ENCODE results near the gene SMAD9. TPM values are rescaled to one million over a fixed set of nuclear protein-coding genes. Genes with fewer than 3 reads are reported as not detected.

Gene SMAD9
- total RNA-seq, 1 experiment from 2014 or later: 25.9 TPM

DNA sequence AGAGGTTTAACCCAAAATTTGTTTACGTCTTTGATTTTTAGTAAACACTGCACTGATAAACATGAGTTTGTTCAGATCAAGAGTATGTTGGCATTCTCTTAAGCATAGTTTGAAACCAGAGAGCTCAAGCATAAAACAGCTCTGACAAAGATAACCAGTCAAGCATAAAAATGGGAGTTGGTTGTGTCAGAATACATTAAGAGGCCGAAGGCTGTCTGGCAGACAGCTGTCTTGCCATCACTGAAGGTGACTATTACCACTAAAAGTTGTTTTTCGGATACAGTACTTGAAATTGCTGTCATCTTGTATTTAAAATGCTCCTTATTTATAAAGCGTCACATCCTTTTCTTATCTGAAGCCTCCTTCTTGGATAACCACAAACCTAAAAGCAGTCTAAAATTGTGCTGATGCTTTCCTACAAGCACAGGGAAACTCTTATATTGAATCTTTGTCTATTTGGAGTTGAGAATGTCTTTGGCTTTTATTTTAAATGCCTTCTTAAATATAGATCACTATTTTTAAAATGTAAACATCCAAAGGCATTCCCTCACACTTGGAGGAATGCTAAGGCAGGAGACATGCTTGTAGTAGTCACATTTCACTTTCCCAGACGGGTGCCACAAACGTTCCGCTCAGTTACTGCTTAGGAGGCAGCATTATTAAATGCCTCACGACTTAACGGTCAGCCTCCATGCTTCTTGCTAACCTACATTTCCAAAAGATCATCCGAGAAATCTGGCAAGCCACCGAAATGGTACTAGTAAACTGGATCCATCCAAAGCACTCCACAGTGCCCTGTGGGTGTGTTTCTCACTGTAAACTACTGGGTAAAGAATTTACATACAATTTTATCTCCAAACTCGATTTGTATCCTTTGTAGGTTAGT is 1.5 kb downstream of the SMAD9 start:
- peak overlapping the region; percentile 51 for H3K4me3 ChIP-seq
- peaks cover 34% of the 10 kb centered on the region for H3K4me1 ChIP-seq (replicated peaks)
- DNase-seq (ENCODE audit: low read depth in 1 of 2, low spot score in 2 of 2): no peak
- peak overlapping the region; percentile 93 for H3K27ac ChIP-seq
- no peaks in the 10 kb centered on the region for H3K9me3 ChIP-seq (replicated peaks)
- no peaks in the 10 kb centered on the region for H3K27me3 ChIP-seq (replicated peaks)
- peaks cover 4% of the 10 kb centered on the region; the same call in 1 of the 2 replicates for H3K36me3 ChIP-seq

DNA sequence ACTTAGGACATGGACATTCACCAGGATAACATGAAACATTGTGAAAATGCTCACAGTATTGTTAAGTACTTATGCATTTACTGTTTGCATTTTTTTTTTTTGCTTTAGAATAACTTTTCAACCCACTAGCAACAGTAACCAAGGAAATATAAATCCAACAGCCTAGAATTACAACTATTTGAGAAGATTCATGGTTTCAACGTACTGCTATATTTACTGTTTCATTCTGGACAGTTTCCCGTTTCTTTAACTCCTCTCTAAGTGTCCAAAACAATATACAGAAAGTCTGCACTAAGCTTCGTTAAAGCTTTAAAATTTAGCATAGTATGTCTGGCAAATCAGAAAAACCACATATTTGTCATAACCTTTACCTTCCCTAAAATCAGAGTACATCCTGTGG is 2.7 kb downstream of the SMAD9 start:
- peak overlapping the region; percentile 93 for H3K27ac ChIP-seq
- H3K27me3 ChIP-seq (replicated peaks): no peaks in the 10 kb centered on the region
- H3K4me1 ChIP-seq (replicated peaks): peaks cover 46% of the 10 kb centered on the region
- DNase-seq (ENCODE audit: low read depth in 1 of 2, low spot score in 2 of 2): no peak
- H3K4me3 ChIP-seq: no peak overlapping the region
- H3K9me3 ChIP-seq (replicated peaks): no peaks in the 10 kb centered on the region
- H3K36me3 ChIP-seq: peaks cover 4% of the 10 kb centered on the region; the same call in 1 of the 2 replicates

GRCh38 chr13:36915896-36916640 is 4.0 kb downstream of the SMAD9 start:
- H3K4me1 ChIP-seq (replicated peaks): peaks cover 48% of the 10 kb centered on the region
- peaks cover 4% of the 10 kb centered on the region; the same call in 1 of the 2 replicates for H3K36me3 ChIP-seq
- no peak overlapping the region for H3K27ac ChIP-seq
- H3K27me3 ChIP-seq (replicated peaks): no peaks in the 10 kb centered on the region
- H3K4me3 ChIP-seq: no peak overlapping the region
- H3K9me3 ChIP-seq (replicated peaks): no peaks in the 10 kb centered on the region
- no peak for DNase-seq (ENCODE audit: low read depth in 1 of 2, low spot score in 2 of 2)

DNA sequence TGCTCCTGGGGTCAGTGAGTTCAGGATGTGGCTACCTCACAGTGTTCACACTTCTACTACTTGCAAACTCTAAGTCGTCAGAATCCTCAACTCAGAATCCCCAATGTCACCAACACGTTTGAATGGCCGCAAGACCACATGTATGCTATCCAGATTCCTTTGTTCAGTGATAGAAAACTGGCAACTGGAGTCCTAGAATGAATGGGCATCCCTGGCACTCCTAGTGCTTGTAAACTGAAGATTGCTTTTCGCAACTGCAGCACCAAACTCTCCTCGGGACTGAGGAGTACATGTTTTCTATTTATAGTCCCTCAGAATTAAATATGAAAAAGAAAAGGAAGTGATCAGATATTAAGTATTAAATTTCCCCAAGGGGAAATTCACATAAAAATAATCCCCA is 4.9 kb downstream of the SMAD9 start:
- H3K4me3 ChIP-seq: no peak overlapping the region
- H3K4me1 ChIP-seq (replicated peaks): peaks cover 41% of the 10 kb centered on the region
- H3K36me3 ChIP-seq: peaks cover 4% of the 10 kb centered on the region; the same call in 1 of the 2 replicates

GRCh38 chr13:36914648-36915047 is 5.4 kb downstream of the SMAD9 start:
- peaks cover 41% of the 10 kb centered on the region for H3K4me1 ChIP-seq (replicated peaks)
- DNase-seq (ENCODE audit: low read depth in 1 of 2, low spot score in 2 of 2): no peak
- peaks cover 4% of the 10 kb centered on the region; the same call in 1 of the 2 replicates for H3K36me3 ChIP-seq
- H3K9me3 ChIP-seq (replicated peaks): no peaks in the 10 kb centered on the region
- no peak overlapping the region for H3K27ac ChIP-seq
- no peaks in the 10 kb centered on the region for H3K27me3 ChIP-seq (replicated peaks)
- no peak overlapping the region for H3K4me3 ChIP-seq

More for the DNA sequence above, 4.9 kb downstream of the SMAD9 start:
- Histone ChIP-seq H3K9me3 (replicated peaks) (no peaks in the 10 kb centered on the region), H3K27ac (no peak overlapping the region), H3K27me3 (replicated peaks) (no peaks in the 10 kb centered on the region)
- no peak for DNase-seq (ENCODE audit: low read depth in 1 of 2, low spot score in 2 of 2)

GRCh38 chr13:36913463-36913862 is 6.6 kb downstream of the SMAD9 start:
- Histone ChIP-seq H3K4me3 (no peak overlapping the region), H3K9me3 (replicated peaks) (no peaks in the 10 kb centered on the region), H3K27me3 (replicated peaks) (no peaks in the 10 kb centered on the region), H3K36me3 (peaks cover 4% of the 10 kb centered on the region; the same call in 1 of the 2 replicates), H3K27ac (no peak overlapping the region), H3K4me1 (replicated peaks) (peaks cover 41% of the 10 kb centered on the region)
- no peak for DNase-seq (ENCODE audit: low read depth in 1 of 2, low spot score in 2 of 2)

DNA sequence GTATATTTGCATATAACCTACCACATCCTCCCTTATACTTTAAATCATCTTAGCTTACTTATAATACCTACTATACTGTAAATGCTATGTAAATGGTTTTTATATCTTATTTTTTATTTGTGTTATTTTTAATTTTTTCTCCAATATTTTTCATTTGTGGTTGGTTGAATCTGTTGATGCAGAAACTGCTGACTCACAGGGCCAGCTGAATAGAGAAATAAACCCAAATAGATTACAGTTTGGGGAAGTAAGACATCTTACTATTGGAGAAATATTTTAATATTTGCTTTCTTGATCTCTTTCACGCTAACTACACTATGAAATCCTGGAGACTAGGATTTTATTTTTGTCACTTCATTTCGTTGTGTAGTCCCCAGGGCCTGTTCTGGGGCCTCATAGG is 7.1 kb downstream of the SMAD9 start:
- DNase-seq (ENCODE audit: low read depth in 1 of 2, low spot score in 2 of 2): no peak
- Histone ChIP-seq H3K4me1 (replicated peaks) (peaks cover 36% of the 10 kb centered on the region), H3K27me3 (replicated peaks) (no peaks in the 10 kb centered on the region), H3K9me3 (replicated peaks) (no peaks in the 10 kb centered on the region), H3K27ac (no peak overlapping the region), H3K36me3 (peaks cover 4% of the 10 kb centered on the region; the same call in 1 of the 2 replicates), H3K4me3 (no peak overlapping the region)

GRCh38 chr13:36912369-36912768 is 7.7 kb downstream of the SMAD9 start:
- no peak for DNase-seq (ENCODE audit: low read depth in 1 of 2, low spot score in 2 of 2)
- H3K27ac ChIP-seq: no peak overlapping the region
- no peaks in the 10 kb centered on the region for H3K9me3 ChIP-seq (replicated peaks)
- H3K4me3 ChIP-seq: no peak overlapping the region
- H3K4me1 ChIP-seq (replicated peaks): peaks cover 30% of the 10 kb centered on the region
- peaks cover 4% of the 10 kb centered on the region; the same call in 1 of the 2 replicates for H3K36me3 ChIP-seq
- H3K27me3 ChIP-seq (replicated peaks): no peaks in the 10 kb centered on the region

DNA sequence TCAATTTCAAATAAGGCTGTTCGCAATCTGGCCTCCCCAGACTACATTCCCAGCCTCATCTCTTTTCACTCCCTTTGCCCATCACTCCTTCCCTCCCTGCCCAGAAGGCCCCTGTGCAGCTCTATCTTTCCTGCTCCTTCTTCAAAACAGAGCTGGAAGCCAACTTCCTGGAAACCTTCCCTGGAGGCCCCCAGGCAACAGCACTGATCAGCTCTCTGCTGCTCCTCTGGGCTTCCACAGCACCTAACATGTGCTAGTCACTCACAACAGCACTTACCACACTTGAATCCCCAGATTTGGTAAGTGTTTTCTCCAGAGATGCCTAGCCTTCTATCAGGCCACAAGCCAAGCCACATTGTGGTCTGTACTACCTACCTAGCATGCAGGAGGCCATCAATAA is 9.5 kb downstream of the SMAD9 start:
- DNase-seq (ENCODE audit: low read depth in 1 of 2, low spot score in 2 of 2): no peak
- Histone ChIP-seq H3K9me3 (replicated peaks) (no peaks in the 10 kb centered on the region), H3K27ac (no peak overlapping the region), H3K4me3 (no peak overlapping the region), H3K4me1 (replicated peaks) (peaks cover 19% of the 10 kb centered on the region), H3K27me3 (replicated peaks) (no peaks in the 10 kb centered on the region), H3K36me3 (peaks cover 9% of the 10 kb centered on the region; the same call in 1 of the 2 replicates)

DNA sequence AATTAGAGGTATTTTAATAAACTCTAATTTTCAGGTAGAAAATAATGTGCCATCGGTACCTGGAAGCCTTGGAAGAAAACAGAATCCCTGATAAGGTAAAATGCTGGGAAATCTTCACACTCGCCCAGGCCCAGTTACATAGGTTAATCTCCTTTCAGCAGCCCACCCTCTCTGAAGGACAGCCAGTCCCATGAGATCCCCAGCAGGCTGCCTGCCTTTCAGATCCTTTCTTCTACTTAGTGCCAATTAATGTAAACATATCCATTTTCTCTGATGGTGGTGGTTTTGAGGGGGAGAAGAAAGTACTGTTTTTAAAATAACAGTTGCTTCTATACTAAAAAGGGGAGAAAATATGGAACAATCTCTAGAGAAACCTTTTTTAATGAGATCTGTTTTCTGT is 12.2 kb downstream of the SMAD9 start:
- H3K9me3 ChIP-seq (replicated peaks): no peaks in the 10 kb centered on the region
- no peak overlapping the region for H3K27ac ChIP-seq
- H3K4me1 ChIP-seq (replicated peaks): peaks cover 7% of the 10 kb centered on the region
- H3K4me3 ChIP-seq: no peak overlapping the region
- H3K36me3 ChIP-seq: peaks cover 13% of the 10 kb centered on the region; the same call in 1 of the 2 replicates
- no peaks in the 10 kb centered on the region for H3K27me3 ChIP-seq (replicated peaks)
- no peak for DNase-seq (ENCODE audit: low read depth in 1 of 2, low spot score in 2 of 2)

DNA sequence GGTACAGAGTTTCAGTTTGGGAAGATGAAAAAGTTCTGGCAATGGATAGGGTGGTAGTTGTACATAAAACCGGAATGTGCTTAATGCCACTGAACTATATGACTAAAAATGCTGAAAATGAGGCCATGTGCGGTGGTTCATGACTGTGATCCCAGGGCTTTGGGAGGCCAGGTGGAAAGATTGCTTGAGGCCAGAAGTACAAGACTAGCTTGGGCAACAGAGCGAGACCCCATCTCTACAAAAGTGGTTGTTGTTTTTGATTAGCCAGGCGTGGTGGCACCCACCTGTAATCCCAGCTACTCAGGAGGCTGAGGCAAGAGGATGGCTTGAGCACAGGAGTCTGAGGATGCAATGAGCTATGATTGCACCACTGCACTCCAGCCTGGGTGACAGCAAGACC is 12.8 kb downstream of the SMAD9 start:
- no peaks in the 10 kb centered on the region for H3K27me3 ChIP-seq (replicated peaks)
- H3K4me3 ChIP-seq: no peak overlapping the region
- H3K9me3 ChIP-seq (replicated peaks): no peaks in the 10 kb centered on the region
- H3K27ac ChIP-seq: no peak overlapping the region
- peaks cover 1% of the 10 kb centered on the region; the same call in 1 of the 2 replicates for H3K4me1 ChIP-seq (replicated peaks)
- peaks cover 13% of the 10 kb centered on the region; the same call in 1 of the 2 replicates for H3K36me3 ChIP-seq
- no peak for DNase-seq (ENCODE audit: low read depth in 1 of 2, low spot score in 2 of 2)

GRCh38 chr13:36905944-36906343 is 14.1 kb downstream of the SMAD9 start:
- DNase-seq (ENCODE audit: low read depth in 1 of 2, low spot score in 2 of 2): no peak
- no peaks in the 10 kb centered on the region for H3K9me3 ChIP-seq (replicated peaks)

DNA sequence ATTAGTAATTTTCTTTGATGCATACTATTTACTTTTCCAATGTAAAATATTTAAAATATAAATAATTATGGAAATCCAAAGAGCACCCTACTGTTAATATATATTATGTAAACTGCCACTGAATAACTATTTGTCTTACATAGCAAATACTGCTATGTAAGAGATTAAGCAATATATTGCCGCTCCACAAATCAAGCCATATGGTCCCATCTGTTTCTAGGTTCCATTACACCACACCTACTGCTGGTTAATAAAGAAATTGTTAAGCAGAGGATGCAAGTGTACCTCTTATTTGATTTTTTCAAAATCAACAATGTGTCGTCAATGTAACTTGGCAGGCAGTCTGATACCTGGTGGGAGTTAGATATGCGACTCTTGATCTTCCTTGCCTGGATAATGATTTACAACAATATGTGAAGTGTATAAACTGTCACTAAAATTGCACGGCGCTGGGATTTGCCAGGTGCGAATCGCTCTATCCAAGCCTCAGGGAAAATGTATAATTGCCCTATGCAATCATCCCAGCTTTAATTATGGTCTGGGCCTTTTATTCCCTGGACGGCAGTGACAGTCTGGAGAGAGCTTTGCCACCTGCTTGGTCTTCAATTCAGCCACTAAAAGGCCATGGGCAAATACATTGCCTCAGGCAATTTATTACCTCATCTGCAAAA is 16.0 kb downstream of the SMAD9 start:
- Histone ChIP-seq H3K27ac (no peak overlapping the region), H3K27me3 (replicated peaks) (no peaks in the 10 kb centered on the region), H3K4me1 (replicated peaks) (no peaks in the 10 kb centered on the region; the same call in 1 of the 2 replicates), H3K36me3 (peaks cover 22% of the 10 kb centered on the region; the same call in 1 of the 2 replicates), H3K9me3 (replicated peaks) (no peaks in the 10 kb centered on the region), H3K4me3 (no peak overlapping the region)
- no peak for DNase-seq (ENCODE audit: low read depth in 1 of 2, low spot score in 2 of 2)

More at GRCh38 chr13:36905944-36906343, 14.1 kb downstream of the SMAD9 start:
- Histone ChIP-seq H3K4me3 (no peak overlapping the region), H3K27ac (no peak overlapping the region), H3K4me1 (replicated peaks) (no peaks in the 10 kb centered on the region; the same call in 1 of the 2 replicates), H3K27me3 (replicated peaks) (no peaks in the 10 kb centered on the region), H3K36me3 (peaks cover 17% of the 10 kb centered on the region; the same call in 1 of the 2 replicates)
